K562 (cell line): ENCODE results near the gene AMBP. TPM values are rescaled to one million over a fixed set of nuclear protein-coding genes. Genes with fewer than 3 reads are reported as not detected.

Experiments used
- ATAC-seq: fragments of 200-7000 bp; cut with Tn5 transposase; 3 replicates; pipeline ENCODE4 v1.9.1; 2020; ENCODE audit warnings: moderate library complexity
- BruUV-seq: library from RNA; stranded (reverse); fragments of 400-500 nt; replicated peaks from 2 replicates; lab custom pipeline; 2021; lab: Mats Ljungman, UMichigan
- CTCF ChIA-PET: fragments of 300-600 bp; formaldehyde crosslinking; extraction: SDS; loops from one replicate; lab custom pipeline; 2021; ENCODE audit warnings: low intra/inter-chr PET ratio; lab: Yijun Ruan, JAX
- POLR2A ChIA-PET: fragments of 300-600, 350-650 bp; sonication (Branson Sonifier 250); formaldehyde crosslinking; extraction: SDS; loops from one replicate; lab custom pipeline; 2021; ENCODE audit warnings: antibody characterized with exemption, inconsistent platforms; lab: Yijun Ruan, JAX
- DNase-seq, 4 experiments: peaks; one replicate each; pipeline versions ENCODE4 v3.0.0 to v3.0.0-alpha.2; 2011 to 2018; ENCODE audit warnings: low spot score in 3 of 4, mixed read lengths in 3 of 4; ENCODE audit errors: extremely low read depth in 1 of 4
- FAIRE-seq: peaks from 2 replicates; lab custom pipeline; 2011; peaks lifted over from hg19 to GRCh38; lab: Jason Lieb, UNC
- H2AFZ ChIP-seq: 2 replicates; pipeline ENCODE4 v1.6.0; 2011; ENCODE audit warnings: low read depth, low read length, control low read depth, inconsistent platforms
- H3K27ac ChIP-seq: fragments of 200-600 bp; 3 replicates; pipeline ENCODE4 v1.8.0; 2011; ENCODE audit warnings: low read depth, mild to moderate bottlenecking, control low read depth, inconsistent platforms, low read length, moderate library complexity, mixed read lengths; ENCODE audit errors: extremely low read depth
- H3K27me3 ChIP-seq, 2 experiments: fragments of 300-600 bp in 1 of 2; 2 replicates in 1 of 2; 3 replicates in 1 of 2; pipeline versions ENCODE4 v1.6.0 to v1.8.0; 2011; ENCODE audit warnings: inconsistent platforms in 2 of 2, low read length in 2 of 2, mild to moderate bottlenecking in 1 of 2, mixed read lengths in 1 of 2, moderate library complexity in 1 of 2; ENCODE audit not compliant: control insufficient read depth in 2 of 2, insufficient read depth in 2 of 2
- H3K36me3 ChIP-seq: fragments of 300-600 bp; 3 replicates; pipeline ENCODE4 v1.8.0; 2011; ENCODE audit warnings: mild to moderate bottlenecking, low read length, inconsistent platforms; ENCODE audit not compliant: control insufficient read depth, insufficient read depth
- H3K4me1 ChIP-seq, 2 experiments: fragments of 200-600 bp in 1 of 2; replicated peaks in 1 of 2; 2 replicates in 1 of 2; 3 replicates in 1 of 2; pipeline versions ENCODE4 v1.5.1 to v1.8.0; 2011; ENCODE audit warnings: inconsistent platforms in 2 of 2, low read length in 2 of 2, mild to moderate bottlenecking in 1 of 2, mixed read lengths in 1 of 2, moderate library complexity in 1 of 2; ENCODE audit not compliant: control insufficient read depth in 2 of 2, insufficient read depth in 2 of 2
- H3K4me2 ChIP-seq: 2 replicates; pipeline ENCODE4 v1.6.1; 2011; ENCODE audit warnings: low read length, control low read depth, inconsistent platforms, mixed read lengths; ENCODE audit not compliant: insufficient read depth
- H3K4me3 ChIP-seq: fragments of 200-600 bp; sonication (generic), shearing (Covaris generic); 2 replicates; pipeline ENCODE4 v1.5.1; 2016; ENCODE audit warnings: control low read depth, inconsistent platforms
- H3K79me2 ChIP-seq: fragments of 200-600 bp; 3 replicates; pipeline ENCODE4 v1.8.0; 2011; ENCODE audit warnings: low read length, inconsistent platforms; ENCODE audit not compliant: control insufficient read depth, insufficient read depth
- H3K9ac ChIP-seq, 2 experiments: 2 replicates each; pipeline versions ENCODE4 v1.6.0 to v1.6.1; 2011; ENCODE audit warnings: low read depth in 2 of 2, low read length in 2 of 2, control low read depth in 1 of 2, inconsistent platforms in 1 of 2, mild to moderate bottlenecking in 1 of 2, mixed read lengths in 1 of 2; ENCODE audit not compliant: insufficient read depth in 1 of 2
- H3K9me1 ChIP-seq: one replicate; pipeline ENCODE4 v1.6.0; 2011; ENCODE audit warnings: inconsistent platforms, mild to moderate bottlenecking, low read length, moderate library complexity; ENCODE audit not compliant: control insufficient read depth, insufficient read depth
- H3K9me3 ChIP-seq: replicated peaks from 2 replicates; pipeline ENCODE4 v1.5.1; 2011; ENCODE audit warnings: low read depth, low read length, inconsistent platforms; ENCODE audit not compliant: control insufficient read depth, insufficient read depth
- H4K20me1 ChIP-seq: replicated peaks from 2 replicates; pipeline ENCODE4 v1.6.1; 2011; ENCODE audit warnings: low read length, inconsistent platforms, mixed read lengths; ENCODE audit not compliant: control insufficient read depth, insufficient read depth
- PCBP1 ChIP-seq: fragments of 200-400 bp; formaldehyde crosslinking; IDR thresholded peaks from 2 replicates; pipeline ENCODE4 v1.6.1; 2018; ENCODE audit warnings: mild to moderate bottlenecking, low read depth, low read length; ENCODE audit not compliant: poor library complexity, severe bottlenecking
- PPARD ChIP-seq: fragments of 250-450 bp; sonication (Bioruptor Pico); IDR thresholded peaks from 2 replicates; pipeline ENCODE4 v1.8.0; 2022; ENCODE audit warnings: inconsistent platforms, mild to moderate bottlenecking, moderate library complexity
- WGBS: fragments of 100-300 bp; shearing (Covaris generic); methylation state at CpG from one replicate; pipeline ENCODE4 v1.1.6; 2016; ENCODE audit warnings: low coverage, mixed read lengths; ENCODE audit not compliant: insufficient coverage; ENCODE audit errors: missing lambda C conversion rate; 5-methylcytosine and 5-hydroxymethylcytosine counted together
- in situ Hi-C: fragments of 300-500 bp; cut with MboI; formaldehyde crosslinking; loops from 4 replicates; pipeline ENCODE4 v1.15.0; 2018; ENCODE audit warnings: inconsistent platforms, mixed read lengths
- intact Hi-C: fragments of 100-400 bp; cut with micrococcal nuclease; formaldehyde crosslinking; loops from 2 replicates; pipeline ENCODE4 v1.14.2; 2022
- polyA plus RNA-seq, 8 experiments: library from polyadenylated mRNA; depleted of rRNA in 4 of 8; stranded (reverse) in 5 of 8; unstranded in 3 of 8; fragments of >200 nt; fragmentation: Nextera tagmentation in 2 of 8; fragmentation: Illumina TruSeq in 1 of 8; extraction: Ambion mirVana in 2 of 8; extraction: Trizol in 1 of 8; gene quantifications; 2 replicates each; pipeline versions ENCODE4 v1.2.1 to v1.2.3, GENCODE V29; 2011 to 2014; ENCODE audit warnings: inconsistent platforms in 1 of 8, missing spikeins in 1 of 8
- total RNA-seq, 7 experiments: library from RNA; depleted of rRNA in 6 of 7; stranded (reverse); fragments of >200 nt in 6 of 7; fragmentation: Illumina TruSeq in 2 of 7; extraction: Trizol in 2 of 7; gene quantifications; 2 replicates each; pipeline versions ENCODE4 v1.2.1 to v1.2.3, GENCODE V29; 2011 to 2021; ENCODE audit warnings: low replicate concordance in 1 of 7
- TF ChIP-seq, protein P1 (sequence below): fragments of 200-800 bp; sonication (Bioruptor generic); IDR thresholded peaks from 2 replicates; pipeline ENCODE4 v1.6.1; 2017; ENCODE audit warnings: missing genetic modification characterization, missing compliant biosample characterization
- TF ChIP-seq, protein P2 (sequence below): fragments of 250-450 bp; sonication (Bioruptor Pico); IDR thresholded peaks from 2 replicates; pipeline ENCODE4 v1.4.0; 2020; ENCODE audit warnings: mild to moderate bottlenecking

Gene AMBP
- total and polyA plus RNA-seq, 9 of the 15 experiments (the other 6 are each of a cell fraction or from before 2014, with no cell fraction given): 1.3 TPM; not detected in 8

GRCh38 chr9:114098021-114098935, 20.2 kb upstream of the AMBP start:
- BruUV-seq: no TSS peak
- Histone ChIP-seq H3K9me3 (no peaks in the 10 kb centered on the region), H2AFZ (no peak overlapping the region; the same call in 1 of the 2 replicates), H3K4me3 (peak overlapping the region; percentile 32), H3K4me2 (peak overlapping the region; percentile 52; the same call in 1 of the 2 replicates), H3K27me3 (peaks cover 0 to 24% of the 10 kb centered on the region in 2 experiments; a peak in 2 of 5 replicates), H3K36me3 (no peaks in the 10 kb centered on the region), H3K27ac (no peak overlapping the region), H3K9me1 (no peaks in the 10 kb centered on the region), H3K4me1 (peaks cover 0 to 12% of the 10 kb centered on the region in 2 experiments; a peak in 2 of 5 replicates), H4K20me1 (no peaks in the 10 kb centered on the region; the same call in 1 of the 2 replicates), H3K9ac (peak overlapping the region in 1 of 2 experiments; percentile 35; a peak in 1 of 4 replicates), H3K79me2 (no peaks in the 10 kb centered on the region)
- 16% methylated on average over 20 of the region's 77 CpGs for WGBS
- POLR2A ChIA-PET: no interaction called here
- intact Hi-C loops: no loop called here
- peak; percentile 37 to 84 (median 78) for DNase-seq
- CTCF ChIA-PET: no interaction called here
- TF ChIP-seq PCBP1 (peak; percentile 34), PPARD (no peak)
- TF ChIP-seq, protein P1, sequence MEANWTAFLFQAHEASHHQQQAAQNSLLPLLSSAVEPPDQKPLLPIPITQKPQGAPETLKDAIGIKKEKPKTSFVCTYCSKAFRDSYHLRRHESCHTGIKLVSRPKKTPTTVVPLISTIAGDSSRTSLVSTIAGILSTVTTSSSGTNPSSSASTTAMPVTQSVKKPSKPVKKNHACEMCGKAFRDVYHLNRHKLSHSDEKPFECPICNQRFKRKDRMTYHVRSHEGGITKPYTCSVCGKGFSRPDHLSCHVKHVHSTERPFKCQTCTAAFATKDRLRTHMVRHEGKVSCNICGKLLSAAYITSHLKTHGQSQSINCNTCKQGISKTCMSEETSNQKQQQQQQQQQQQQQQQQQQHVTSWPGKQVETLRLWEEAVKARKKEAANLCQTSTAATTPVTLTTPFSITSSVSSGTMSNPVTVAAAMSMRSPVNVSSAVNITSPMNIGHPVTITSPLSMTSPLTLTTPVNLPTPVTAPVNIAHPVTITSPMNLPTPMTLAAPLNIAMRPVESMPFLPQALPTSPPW (CRISPR knock-in tag): peak; percentile 57
- TF ChIP-seq, protein P2, sequence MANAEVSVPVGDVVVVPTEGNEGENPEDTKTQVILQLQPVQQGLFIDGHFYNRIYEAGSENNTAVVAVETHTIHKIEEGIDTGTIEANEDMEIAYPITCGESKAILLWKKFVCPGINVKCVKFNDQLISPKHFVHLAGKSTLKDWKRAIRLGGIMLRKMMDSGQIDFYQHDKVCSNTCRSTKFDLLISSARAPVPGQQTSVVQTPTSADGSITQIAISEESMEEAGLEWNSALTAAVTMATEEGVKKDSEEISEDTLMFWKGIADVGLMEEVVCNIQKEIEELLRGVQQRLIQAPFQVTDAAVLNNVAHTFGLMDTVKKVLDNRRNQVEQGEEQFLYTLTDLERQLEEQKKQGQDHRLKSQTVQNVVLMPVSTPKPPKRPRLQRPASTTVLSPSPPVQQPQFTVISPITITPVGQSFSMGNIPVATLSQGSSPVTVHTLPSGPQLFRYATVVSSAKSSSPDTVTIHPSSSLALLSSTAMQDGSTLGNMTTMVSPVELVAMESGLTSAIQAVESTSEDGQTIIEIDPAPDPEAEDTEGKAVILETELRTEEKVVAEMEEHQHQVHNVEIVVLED: 0 out of 2 replicates have a peak, but pooled peaks have one; percentile 25
- in situ Hi-C loops: no loop called here
- peak; percentile 93 for ATAC-seq
- FAIRE-seq: no peak
